OCI-LY7 (cell line): Measurements from ENCODE around the gene TDRD10.

Source experiments
- EZH2phosphoT487 ChIP-seq: fragments of 200-600 bp; sonication (generic); IDR thresholded peaks from 2 replicates; pipeline ENCODE4 v1.6.1; 2018; ENCODE audit warnings: low read depth, borderline replicate concordance, mild to moderate bottlenecking, mixed run types, antibody characterized with exemption, low read length, moderate library complexity, mixed read lengths
- TF ChIP-seq, protein P1 (sequence below): fragments of 200-600 bp; sonication (generic); conservative IDR thresholded peaks from 2 replicates; pipeline ENCODE4 v1.5.1; 2014; ENCODE audit warnings: mild to moderate bottlenecking, antibody characterized with exemption, low read length, moderate library complexity, mixed read lengths

DNA sequence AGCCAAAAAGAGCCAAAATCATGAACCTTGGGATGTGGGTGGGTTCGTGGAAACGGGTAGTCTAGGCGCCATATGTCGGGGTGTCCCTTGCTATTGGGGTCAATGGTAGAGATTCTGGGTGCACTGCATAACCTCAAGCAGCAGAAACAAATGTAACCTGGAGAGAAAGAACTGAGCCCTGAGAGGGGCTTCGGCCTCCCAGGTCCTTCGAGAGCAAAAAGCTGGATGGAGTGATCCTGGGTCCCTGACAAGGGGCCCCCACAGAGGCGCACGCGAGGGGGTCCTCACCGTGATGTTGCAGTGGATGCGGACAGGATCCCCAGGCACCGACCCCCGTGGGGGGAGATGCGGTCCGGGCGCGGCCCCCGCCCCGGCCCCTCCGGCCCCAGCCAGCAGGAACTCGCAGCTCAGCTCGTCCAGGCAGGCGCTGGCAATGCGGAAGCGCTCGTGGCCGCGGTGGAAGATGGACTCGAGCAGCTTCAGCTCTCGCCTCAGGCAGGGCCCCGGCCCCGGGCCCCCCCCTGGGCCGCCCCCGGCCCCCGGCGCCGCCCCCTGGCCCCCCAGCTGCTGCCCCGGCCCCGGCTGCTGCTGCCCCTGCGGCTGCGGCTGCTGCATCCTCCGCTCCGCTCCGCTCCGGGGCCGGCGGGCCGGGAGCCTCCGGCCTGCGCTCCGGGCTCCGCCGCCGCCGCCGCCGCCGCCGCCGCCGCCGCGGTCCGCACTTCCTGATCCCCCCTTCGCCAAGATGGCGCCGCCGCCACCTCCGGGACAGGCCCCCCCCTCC is 56.1 kb downstream of the TDRD10 start, which contains the start of gene UBE2Q1:
- TF ChIP-seq, protein P1, sequence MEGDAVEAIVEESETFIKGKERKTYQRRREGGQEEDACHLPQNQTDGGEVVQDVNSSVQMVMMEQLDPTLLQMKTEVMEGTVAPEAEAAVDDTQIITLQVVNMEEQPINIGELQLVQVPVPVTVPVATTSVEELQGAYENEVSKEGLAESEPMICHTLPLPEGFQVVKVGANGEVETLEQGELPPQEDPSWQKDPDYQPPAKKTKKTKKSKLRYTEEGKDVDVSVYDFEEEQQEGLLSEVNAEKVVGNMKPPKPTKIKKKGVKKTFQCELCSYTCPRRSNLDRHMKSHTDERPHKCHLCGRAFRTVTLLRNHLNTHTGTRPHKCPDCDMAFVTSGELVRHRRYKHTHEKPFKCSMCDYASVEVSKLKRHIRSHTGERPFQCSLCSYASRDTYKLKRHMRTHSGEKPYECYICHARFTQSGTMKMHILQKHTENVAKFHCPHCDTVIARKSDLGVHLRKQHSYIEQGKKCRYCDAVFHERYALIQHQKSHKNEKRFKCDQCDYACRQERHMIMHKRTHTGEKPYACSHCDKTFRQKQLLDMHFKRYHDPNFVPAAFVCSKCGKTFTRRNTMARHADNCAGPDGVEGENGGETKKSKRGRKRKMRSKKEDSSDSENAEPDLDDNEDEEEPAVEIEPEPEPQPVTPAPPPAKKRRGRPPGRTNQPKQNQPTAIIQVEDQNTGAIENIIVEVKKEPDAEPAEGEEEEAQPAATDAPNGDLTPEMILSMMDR, result no peak
- TF ChIP-seq EZH2phosphoT487, result no peak
